H1 (cell line): ENCODE data around the gene AKR1B1. TPM values are rescaled to one million over a fixed set of nuclear protein-coding genes. Genes with fewer than 3 reads are reported as not detected.

Experiments used
- CTCF ChIA-PET: fragments of 300-600 bp; sonication (Branson Sonifier 250); formaldehyde crosslinking; loops from one replicate; lab custom pipeline; 2021; ENCODE audit not compliant: partially characterized antibody; lab: Charles Lee
- POLR2A ChIA-PET: fragments of 300-600 bp; sonication (Branson Sonifier 250); formaldehyde crosslinking; loops from one replicate; lab custom pipeline; 2021; ENCODE audit warnings: inconsistent platforms; ENCODE audit not compliant: partially characterized antibody; lab: Charles Lee
- DNase-seq, 2 experiments: peaks; one replicate each; pipeline versions ENCODE4 v3.0.0 to v3.0.0-alpha.2; 2010 to 2022; ENCODE audit warnings: low spot score in 2 of 2, low read depth in 1 of 2, mixed read lengths in 1 of 2
- FAIRE-seq: peaks from 2 replicates; lab custom pipeline; 2011; peaks lifted over from hg19 to GRCh38; lab: Jason Lieb, UNC
- H2AFZ ChIP-seq: 2 replicates; pipeline ENCODE4 v1.8.1; 2012; ENCODE audit warnings: low read length, inconsistent platforms
- H2AK5ac ChIP-seq: 2 replicates; pipeline ENCODE4 v1.6.1; 2013; ENCODE audit warnings: low read depth, low read length
- H2BK120ac ChIP-seq: replicated peaks from 2 replicates; pipeline ENCODE3; 2013; ENCODE audit warnings: low read depth, low read length, inconsistent platforms
- H2BK12ac ChIP-seq: 2 replicates; pipeline ENCODE4 v1.6.1; 2013; ENCODE audit warnings: low read depth, low read length
- H2BK15ac ChIP-seq: 2 replicates; pipeline ENCODE4 v1.6.1; 2013; ENCODE audit warnings: low read length
- H2BK20ac ChIP-seq: 2 replicates; pipeline ENCODE4 v1.6.1; 2013; ENCODE audit warnings: low read length
- H2BK5ac ChIP-seq: 2 replicates; pipeline ENCODE4 v1.6.1; 2013; ENCODE audit warnings: low read depth, low read length
- H3K14ac ChIP-seq: 2 replicates; pipeline ENCODE4 v1.6.1; 2013; ENCODE audit warnings: inconsistent platforms; ENCODE audit not compliant: insufficient read length
- H3K18ac ChIP-seq: 2 replicates; pipeline ENCODE4 v1.6.1; 2013; ENCODE audit warnings: low read length; ENCODE audit errors: extremely low read depth
- H3K23ac ChIP-seq: 2 replicates; pipeline ENCODE4 v1.6.1; 2013; ENCODE audit warnings: inconsistent platforms; ENCODE audit not compliant: insufficient read length
- H3K23me2 ChIP-seq: 2 replicates; pipeline ENCODE4 v1.6.1; 2013; ENCODE audit warnings: low read depth, low read length
- H3K27ac ChIP-seq: 2 replicates; pipeline ENCODE4 v1.6.1; 2011; ENCODE audit warnings: low read depth, low read length, inconsistent platforms
- H3K27me3 ChIP-seq, 4 experiments: replicated peaks in 1 of 4; 1 replicate in 1 of 4; 2 replicates in 3 of 4; pipeline versions ENCODE4 v1.6.1 to v1.8.1; 2011 to 2013; ENCODE audit warnings: low read length in 3 of 4, mild to moderate bottlenecking in 3 of 4, inconsistent platforms in 2 of 4, mixed read lengths in 2 of 4, moderate library complexity in 1 of 4; ENCODE audit not compliant: control insufficient read depth in 3 of 4, insufficient read depth in 3 of 4; ENCODE audit errors: extremely low read depth in 1 of 4
- H3K36me3 ChIP-seq, 4 experiments: 2 replicates each; pipeline versions ENCODE4 v1.6.1 to v1.8.1; 2011 to 2013; ENCODE audit warnings: mild to moderate bottlenecking in 4 of 4, low read length in 3 of 4, moderate library complexity in 2 of 4, control low read depth in 1 of 4, inconsistent platforms in 1 of 4; ENCODE audit not compliant: insufficient read depth in 4 of 4, control insufficient read depth in 2 of 4
- H3K4ac ChIP-seq: replicated peaks from 2 replicates; pipeline ENCODE3; 2013; ENCODE audit warnings: low read length, low read depth, mixed read lengths, inconsistent platforms; ENCODE audit not compliant: insufficient read length
- H3K4me1 ChIP-seq, 4 experiments: replicated peaks in 1 of 4; 1 replicate in 1 of 4; 2 replicates in 3 of 4; pipeline versions ENCODE4 v1.6.1 to v1.8.1; 2011 to 2013; ENCODE audit warnings: low read length in 3 of 4, inconsistent platforms in 2 of 4, mixed read lengths in 1 of 4; ENCODE audit not compliant: insufficient read depth in 4 of 4, control insufficient read depth in 3 of 4
- H3K4me2 ChIP-seq, 2 experiments: 2 replicates each; pipeline versions ENCODE4 v1.6.1 to v1.8.1; 2011 to 2013; ENCODE audit warnings: low read depth in 2 of 2, low read length in 2 of 2, control low read depth in 1 of 2, inconsistent platforms in 1 of 2, mild to moderate bottlenecking in 1 of 2; ENCODE audit not compliant: insufficient read depth in 1 of 2
- H3K4me3 ChIP-seq, 4 experiments: fragments of 200-600, 300-600 bp in 1 of 4; sonication (generic), shearing (Covaris generic), sonication (Bioruptor Twin) in 1 of 4; 2 replicates each; pipeline versions ENCODE4 v1.5.1 to v1.8.1; 2011 to 2016; ENCODE audit warnings: low read length in 4 of 4, low read depth in 3 of 4, control low read depth in 2 of 4, inconsistent platforms in 2 of 4, mild to moderate bottlenecking in 2 of 4, mixed read lengths in 1 of 4, moderate library complexity in 1 of 4; ENCODE audit not compliant: insufficient read depth in 2 of 4; ENCODE audit errors: extremely low read depth in 1 of 4
- H3K56ac ChIP-seq: replicated peaks from 2 replicates; pipeline ENCODE3; 2013; ENCODE audit warnings: low read depth, mild to moderate bottlenecking, mixed read lengths, low read length, inconsistent platforms; ENCODE audit not compliant: insufficient read length
- H3K79me1 ChIP-seq: 2 replicates; pipeline ENCODE4 v1.6.1; 2013; ENCODE audit warnings: low read depth, low read length, control low read depth
- H3K79me2 ChIP-seq, 2 experiments: 2 replicates each; pipeline versions ENCODE4 v1.6.1 to v1.8.1; 2012 to 2013; ENCODE audit warnings: low read length in 2 of 2, mild to moderate bottlenecking in 2 of 2, inconsistent platforms in 1 of 2; ENCODE audit not compliant: insufficient read depth in 2 of 2, control insufficient read depth in 1 of 2
- H3K9ac ChIP-seq, 4 experiments: replicated peaks in 1 of 4; 1 replicate in 1 of 4; 2 replicates in 3 of 4; pipeline versions ENCODE4 v1.6.1 to v1.8.1; 2011 to 2013; ENCODE audit warnings: low read depth in 3 of 4, low read length in 3 of 4, control low read depth in 2 of 4, mild to moderate bottlenecking in 2 of 4, moderate library complexity in 2 of 4, inconsistent platforms in 1 of 4; ENCODE audit errors: extremely low read depth in 1 of 4
- H3K9me3 ChIP-seq, 2 experiments: 2 replicates each; pipeline versions ENCODE4 v1.6.1 to v1.8.1; 2012 to 2013; ENCODE audit warnings: mild to moderate bottlenecking in 2 of 2, moderate library complexity in 2 of 2, control low read depth in 1 of 2, inconsistent platforms in 1 of 2, low read depth in 1 of 2, low read length in 1 of 2, mixed read lengths in 1 of 2; ENCODE audit not compliant: insufficient read depth in 2 of 2
- H4K20me1 ChIP-seq, 2 experiments: replicated peaks in 1 of 2; 2 replicates each; pipeline versions ENCODE3 to v1.8.1; 2011 to 2013; ENCODE audit warnings: inconsistent platforms in 2 of 2, low read length in 2 of 2, mild to moderate bottlenecking in 1 of 2; ENCODE audit not compliant: insufficient read depth in 2 of 2, control insufficient read depth in 1 of 2
- H4K5ac ChIP-seq: 2 replicates; pipeline ENCODE4 v1.6.1; 2013; ENCODE audit warnings: low read length, low read depth, mixed read lengths, inconsistent platforms; ENCODE audit not compliant: insufficient read length
- H4K8ac ChIP-seq: 2 replicates; pipeline ENCODE4 v1.8.0; 2013; ENCODE audit warnings: mild to moderate bottlenecking, moderate library complexity, low read length, inconsistent platforms; ENCODE audit not compliant: insufficient read depth; ENCODE audit errors: extremely low read depth
- H4K91ac ChIP-seq: replicated peaks from 2 replicates; pipeline ENCODE3; 2013; ENCODE audit warnings: low read length, mixed read lengths, inconsistent platforms; ENCODE audit not compliant: insufficient read length
- BCL11A ChIP-seq, 2 experiments: IDR thresholded peaks; one replicate each; pipeline ENCODE4 v1.6.1; 2011; ENCODE audit warnings: low read depth in 2 of 2, low read length in 2 of 2, mild to moderate bottlenecking in 2 of 2
- CHD2 ChIP-seq: IDR thresholded peaks from 2 replicates; pipeline ENCODE4 v1.6.1; 2012; ENCODE audit warnings: low read length, improper control_type of control experiment
- KDM1A ChIP-seq: fragments of 200-600, 300-600 bp; sonication (generic); IDR thresholded peaks from 2 replicates; pipeline ENCODE4 v1.7.1; 2016; ENCODE audit warnings: mild to moderate bottlenecking, low read length, borderline replicate concordance
- NANOG ChIP-seq: IDR thresholded peaks from 2 replicates; pipeline ENCODE4 v1.6.1; 2011; ENCODE audit warnings: low read length, low read depth, mild to moderate bottlenecking, inconsistent platforms; ENCODE audit not compliant: insufficient read depth, poor library complexity, severe bottlenecking
- POLR2A ChIP-seq, 2 experiments: IDR thresholded peaks; 1 replicate in 1 of 2; 2 replicates in 1 of 2; pipeline ENCODE4 v1.6.1; 2011; ENCODE audit warnings: low read depth in 2 of 2, low read length in 2 of 2, mild to moderate bottlenecking in 2 of 2; ENCODE audit errors: control extremely low read depth in 1 of 2
- RFX5 ChIP-seq: IDR thresholded peaks from 2 replicates; pipeline ENCODE4 v1.6.1; 2011; ENCODE audit warnings: low read depth, low read length, improper control_type of control experiment, borderline replicate concordance
- RNF2 ChIP-seq: fragments of 200-900, 300-1000 bp; sonication (generic); IDR thresholded peaks from 2 replicates; pipeline ENCODE4 v1.7.1; 2016; ENCODE audit warnings: borderline replicate concordance, low read depth, mild to moderate bottlenecking, antibody characterized with exemption, low read length; ENCODE audit not compliant: poor library complexity, severe bottlenecking; ENCODE audit errors: missing control alignments
- SIN3A ChIP-seq, 2 experiments: IDR thresholded peaks in 1 of 2; conservative IDR thresholded peaks in 1 of 2; 2 replicates each; pipeline ENCODE4 v1.6.1; 2011 to 2012; ENCODE audit warnings: low read length in 2 of 2, improper control_type of control experiment in 1 of 2, low read depth in 1 of 2, mild to moderate bottlenecking in 1 of 2
- SIX5 ChIP-seq: IDR thresholded peaks from 2 replicates; pipeline ENCODE4 v1.6.1; 2011; ENCODE audit warnings: mild to moderate bottlenecking, low read depth, low read length
- SP1 ChIP-seq: IDR thresholded peaks from 2 replicates; pipeline ENCODE4 v1.6.1; 2011; ENCODE audit warnings: low read depth, low read length
- SP4 ChIP-seq: IDR thresholded peaks from 2 replicates; pipeline ENCODE4 v1.6.1; 2012; ENCODE audit warnings: low read length, inconsistent platforms
- TEAD4 ChIP-seq: IDR thresholded peaks from 2 replicates; pipeline ENCODE4 v1.6.1; 2012; ENCODE audit warnings: low read depth, low read length, inconsistent platforms, mixed read lengths
- ZNF274 ChIP-seq: IDR thresholded peaks from 2 replicates; pipeline ENCODE4 v1.7.0; 2012; ENCODE audit warnings: low read length, borderline replicate concordance; ENCODE audit errors: extremely low read depth
- WGBS, 2 experiments: shearing (Covaris generic) in 1 of 2; methylation state at CpG; one replicate each; pipeline versions ENCODE4 v1.1.6 to v1.1.7; 2013 to 2015; ENCODE audit warnings: low lambda C conversion rate in 2 of 2, mixed read lengths in 2 of 2, inconsistent platforms in 1 of 2, low coverage in 1 of 2, missing lambda C conversion rate in 1 of 2; ENCODE audit not compliant: insufficient replicate concordance in 2 of 2, insufficient coverage in 1 of 2, insufficient read length in 1 of 2; ENCODE audit errors: extremely low coverage in 1 of 2, missing lambda C conversion rate in 1 of 2; 5-methylcytosine and 5-hydroxymethylcytosine counted together
- polyA plus RNA-seq, 7 experiments: library from polyadenylated mRNA; depleted of rRNA in 3 of 7; stranded (reverse) in 5 of 7; unstranded in 2 of 7; fragments of >200 nt in 5 of 7; fragments of 200-250 nt in 2 of 7; gene quantifications; 1 replicate in 5 of 7; 2 replicates in 1 of 7; 4 replicates in 1 of 7; pipeline versions ENCODE4 v1.2.1 to v1.2.3, GENCODE V29; 2011 to 2013; ENCODE audit warnings: missing spikeins in 2 of 7, mixed read lengths in 2 of 7
- total RNA-seq: library from RNA; stranded (reverse); fragmentation: NEBNext Ultra II Directional; extraction: Animal tissue kit (Norgen Biotek cat#: 25700); gene quantifications from 2 replicates; pipeline ENCODE4 v1.2.1, GENCODE V29; 2021
- TF ChIP-seq, protein P1 (sequence below): IDR thresholded peaks from 2 replicates; pipeline ENCODE4 v1.6.1; 2011; ENCODE audit warnings: low read length, improper control_type of control experiment

The AKR1B1 gene
- total and polyA plus RNA-seq, 2 of the 8 experiments (the other 6 are each of a cell fraction or from before 2014, with no cell fraction given): 195 to 273 TPM

DNA sequence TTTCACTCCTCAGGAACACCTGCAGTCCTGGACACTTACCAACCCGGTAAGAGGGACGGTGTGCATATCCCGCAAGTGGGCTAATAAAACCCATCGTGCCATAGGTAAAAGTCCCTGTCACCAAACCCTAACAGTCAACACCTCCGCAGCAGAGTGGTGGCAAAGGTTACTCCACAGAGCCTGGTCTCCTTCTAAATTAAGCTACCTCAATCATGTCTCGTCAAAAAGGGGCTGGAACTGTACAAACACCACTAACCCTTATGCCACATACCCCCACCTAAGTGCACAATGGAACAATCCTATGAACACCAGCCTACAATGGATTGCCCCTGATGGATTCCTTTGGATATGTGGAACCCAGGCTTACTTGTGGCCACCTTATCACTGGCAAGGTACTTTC lies 9.6 kb upstream of the AKR1B1 start:
- POLR2A ChIA-PET: no interaction called here
- H3K18ac ChIP-seq: no peak overlapping the region
- H2AFZ ChIP-seq: no peak overlapping the region
- no peak overlapping the region for H4K8ac ChIP-seq
- H3K56ac ChIP-seq: no peak overlapping the region
- no peak overlapping the region for H3K14ac ChIP-seq
- no peak overlapping the region for H3K4me3 ChIP-seq
- H3K79me1 ChIP-seq: no peaks in the 10 kb centered on the region
- H2BK5ac ChIP-seq: no peak overlapping the region
- no peaks in the 10 kb centered on the region for H3K9me3 ChIP-seq
- no peaks in the 10 kb centered on the region for H4K20me1 ChIP-seq
- H2BK120ac ChIP-seq: no peak overlapping the region
- H3K4ac ChIP-seq: no peak overlapping the region
- H3K23me2 ChIP-seq: no peaks in the 10 kb centered on the region
- no peaks in the 10 kb centered on the region for H3K4me1 ChIP-seq
- H3K27ac ChIP-seq: no peak overlapping the region
- FAIRE-seq (no peak), DNase-seq (no peak)
- H3K4me2 ChIP-seq: no peak overlapping the region
- no peak overlapping the region for H2BK12ac ChIP-seq
- WGBS, 2 experiments: 92% methylated on average over 6 of the region's 6 CpGs; no CpG with 5 or more reads in 1 of the 2 experiments
- H4K91ac ChIP-seq: no peak overlapping the region
- no peaks in the 10 kb centered on the region for H3K27me3 ChIP-seq
- H3K9ac ChIP-seq: no peak overlapping the region
- H2BK15ac ChIP-seq: no peak overlapping the region
- H4K5ac ChIP-seq: no peak overlapping the region
- CTCF ChIA-PET: interaction anchor here (1.0 to 1.7 kb wide), 4 partner anchors 11 to 143 kb away, joined by 3 to 5 read pairs (median 3); no protein-coding TSS in a partner anchor
- no peak overlapping the region for H2BK20ac ChIP-seq
- H3K23ac ChIP-seq: no peak overlapping the region
- H3K79me2 ChIP-seq: no peaks in the 10 kb centered on the region
- H3K36me3 ChIP-seq: no peaks in the 10 kb centered on the region
- H2AK5ac ChIP-seq: no peak overlapping the region
- TF ChIP-seq KDM1A (no peak), SIN3A (conservative IDR thresholded peaks at IDR 0.05 in 1 of 2, IDR thresholded peaks at IDR 0.05 in 1 of 2; ENCODE audit: low read depth in 1 of 2, low read length in 2 of 2) (no peak), RNF2 (no peak), NANOG (no peak), BCL11A (IDR thresholded peaks at IDR 0.05; ENCODE audit: low read depth in 2 of 2, low read length in 2 of 2) (no peak), POLR2A (IDR thresholded peaks at IDR 0.05; ENCODE audit: control extremely low read depth in 1 of 2, low read depth in 2 of 2, low read length in 2 of 2) (no peak), TEAD4 (no peak), ZNF274 (no peak), SP1 (no peak), SP4 (no peak), RFX5 (no peak), SIX5 (no peak), CHD2 (no peak)
- TF ChIP-seq, protein P1, sequence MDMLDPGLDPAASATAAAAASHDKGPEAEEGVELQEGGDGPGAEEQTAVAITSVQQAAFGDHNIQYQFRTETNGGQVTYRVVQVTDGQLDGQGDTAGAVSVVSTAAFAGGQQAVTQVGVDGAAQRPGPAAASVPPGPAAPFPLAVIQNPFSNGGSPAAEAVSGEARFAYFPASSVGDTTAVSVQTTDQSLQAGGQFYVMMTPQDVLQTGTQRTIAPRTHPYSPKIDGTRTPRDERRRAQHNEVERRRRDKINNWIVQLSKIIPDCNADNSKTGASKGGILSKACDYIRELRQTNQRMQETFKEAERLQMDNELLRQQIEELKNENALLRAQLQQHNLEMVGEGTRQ: no peak
